ENCODE data around the gene STK40. TPM values are rescaled to one million over a fixed set of nuclear protein-coding genes. Genes with fewer than 3 reads are reported as not detected.

Gene STK40
- total RNA-seq, 1 experiment from 2014 or later = 14.4 TPM

DNA sequence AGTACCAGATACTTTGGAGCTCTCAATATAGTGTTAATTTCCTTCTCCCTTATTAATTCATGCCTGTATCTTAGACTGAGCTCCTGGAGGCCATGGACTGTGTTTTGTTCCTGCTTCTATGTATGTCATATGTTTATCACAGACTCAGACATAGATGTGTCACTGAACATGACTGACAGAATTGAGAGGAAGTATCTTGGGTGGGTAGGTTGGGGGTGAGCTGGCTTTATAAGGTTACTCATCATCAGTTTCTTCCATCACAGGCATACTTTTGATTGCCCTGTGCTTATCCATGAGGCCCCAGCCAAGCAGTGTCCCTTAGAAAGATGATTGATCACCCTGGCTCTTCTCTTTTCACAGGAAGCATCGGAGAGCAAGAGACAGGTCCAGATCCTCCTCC, 85.2 kb downstream of the STK40 start:
- Histone ChIP-seq H3K27me3 (ENCODE audit: low read length) (no peaks in the 10 kb centered on the region), H3K9ac (ENCODE audit: low read length) (peak overlapping the region; percentile 47), H2AFZ (ENCODE audit: low read length) (no peak overlapping the region), H4K20me1 (ENCODE audit: low read length) (0 out of 2 replicates have a peak, but pooled peaks cover 4% of the 10 kb centered on the region), H3K9me2 (replicated peaks; ENCODE audit: low read length) (no peaks in the 10 kb centered on the region), H3K4me1 (ENCODE audit: insufficient read depth, low read length) (peaks cover 33% of the 10 kb centered on the region), H3K9me3 (ENCODE audit: low read length) (no peaks in the 10 kb centered on the region), H3F3A (ENCODE audit: low read length, unreplicated experiment) (peaks cover 11% of the 10 kb centered on the region), H3K27ac (ENCODE audit: low read length) (peak overlapping the region; percentile 86), H3K79me2 (ENCODE audit: low read length) (peaks cover 15% of the 10 kb centered on the region), H3K4me2 (ENCODE audit: low read length) (peak overlapping the region; percentile 68), H3K36me3 (ENCODE audit: low read depth, low read length) (peaks cover 51% of the 10 kb centered on the region), H3K4me3 (ENCODE audit: low read length) (peak overlapping the region; percentile 19; the same call in 1 of the 2 replicates)
- no peak for TF ChIP-seq EZH2 (IDR thresholded peaks at IDR 0.05; ENCODE audit: low read length, unreplicated experiment)
- no peak for TF ChIP-seq CTCF (conservative IDR thresholded peaks at IDR 0.05; ENCODE audit: low read depth, low read length)
- no peak for TF ChIP-seq EZH2phosphoT487 (IDR thresholded peaks at IDR 0.05; ENCODE audit: borderline replicate concordance, low read length)
- no TSS peak for BruUV-seq (replicated peaks)
- DNase-seq (peak; percentile 76), ATAC-seq (peak; percentile 29)
- ChIA-PET POLR2A (ENCODE audit: unreplicated experiment) (interaction anchor here (0.6 kb wide), 2 partner anchors 8 to 76 kb away, joined by 4 to 6 read pairs; partner anchors contain the start of gene THRAP3), CTCF (interaction anchor here (0.5 to 1.1 kb wide), 16 partner anchors 11 to 763 kb away, joined by 3 to 11 read pairs (median 3); partner anchors contain the start of genes THRAP3 and TRAPPC3)
- intact Hi-C loops (cut with micrococcal nuclease) = loop anchor here (1.0 to 2.0 kb wide), 2 partner anchors 76 to 86 kb away; partner anchors contain the start of gene THRAP3

GRCh38 chr1:36298640-36299039, 87.1 kb downstream of the STK40 start:
- Histone ChIP-seq H3K36me3 (ENCODE audit: low read depth, low read length) (peaks cover 56% of the 10 kb centered on the region), H3K4me2 (ENCODE audit: low read length) (no peak overlapping the region), H3K27me3 (ENCODE audit: low read length) (no peaks in the 10 kb centered on the region), H3K4me3 (ENCODE audit: low read length) (no peak overlapping the region), H3K9me3 (ENCODE audit: low read length) (no peaks in the 10 kb centered on the region), H3K4me1 (ENCODE audit: insufficient read depth, low read length) (peaks cover 27% of the 10 kb centered on the region), H4K20me1 (ENCODE audit: low read length) (0 out of 2 replicates have a peak, but pooled peaks cover 4% of the 10 kb centered on the region), H3K79me2 (ENCODE audit: low read length) (peaks cover 15% of the 10 kb centered on the region), H3K9ac (ENCODE audit: low read length) (no peak overlapping the region), H3K27ac (ENCODE audit: low read length) (no peak overlapping the region), H3K9me2 (replicated peaks; ENCODE audit: low read length) (no peaks in the 10 kb centered on the region), H2AFZ (ENCODE audit: low read length) (no peak overlapping the region), H3F3A (ENCODE audit: low read length, unreplicated experiment) (peaks cover 11% of the 10 kb centered on the region)
- DNase-seq (no peak), ATAC-seq (no peak)
- BruUV-seq (replicated peaks) = no TSS peak
- intact Hi-C loops (cut with micrococcal nuclease) = no loop called here
- ChIA-PET POLR2A (ENCODE audit: unreplicated experiment) (no interaction called here), CTCF (no interaction called here)
- TF ChIP-seq CTCF (conservative IDR thresholded peaks at IDR 0.05; ENCODE audit: low read depth, low read length) (no peak), EZH2 (IDR thresholded peaks at IDR 0.05; ENCODE audit: low read length, unreplicated experiment) (no peak), EZH2phosphoT487 (IDR thresholded peaks at IDR 0.05; ENCODE audit: borderline replicate concordance, low read length) (no peak)

DNA sequence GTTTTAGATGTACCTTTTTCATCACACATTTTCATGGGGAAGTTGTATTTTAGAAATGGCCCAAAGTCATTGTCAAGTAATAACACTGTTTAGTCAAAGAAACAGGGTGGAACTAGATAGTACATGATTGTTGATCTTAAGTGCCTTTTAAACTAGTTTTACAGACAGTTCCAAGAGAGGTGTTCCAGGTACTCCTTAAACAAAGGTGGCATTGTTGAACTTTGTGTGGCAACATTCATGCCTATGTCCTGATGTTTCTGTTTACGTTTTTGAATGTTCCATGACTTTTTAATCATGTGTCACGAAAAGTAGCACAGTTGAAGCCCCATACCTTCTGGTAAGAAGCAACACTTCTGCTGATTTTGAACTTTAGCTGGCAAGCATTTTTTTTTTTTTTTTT, 88.7 kb downstream of the STK40 start:
- peaks cover 11% of the 10 kb centered on the region for H3K79me2 ChIP-seq (ENCODE audit: low read length)
- H3F3A ChIP-seq (ENCODE audit: low read length, unreplicated experiment) = peaks cover 11% of the 10 kb centered on the region
- peaks cover 51% of the 10 kb centered on the region for H3K36me3 ChIP-seq (ENCODE audit: low read depth, low read length)
- ChIA-PET POLR2A (ENCODE audit: unreplicated experiment) (interaction anchor here (0.5 kb wide), 1 partner anchor 1085 kb away, joined by 3 read pairs; no protein-coding TSS in a partner anchor), CTCF (no interaction called here)
- 0 out of 2 replicates have a peak, but pooled peaks cover 4% of the 10 kb centered on the region for H4K20me1 ChIP-seq (ENCODE audit: low read length)
- no peak overlapping the region for H3K4me2 ChIP-seq (ENCODE audit: low read length)
- ATAC-seq = peak; percentile 29; the same call in 1 of the 2 replicates
- TF ChIP-seq EZH2 (IDR thresholded peaks at IDR 0.05; ENCODE audit: low read length, unreplicated experiment) = no peak
- no peak for TF ChIP-seq EZH2phosphoT487 (IDR thresholded peaks at IDR 0.05; ENCODE audit: borderline replicate concordance, low read length)
- TF ChIP-seq CTCF (conservative IDR thresholded peaks at IDR 0.05; ENCODE audit: low read depth, low read length) = no peak
- no peak overlapping the region for H3K4me3 ChIP-seq (ENCODE audit: low read length)
- H3K9me2 ChIP-seq (replicated peaks; ENCODE audit: low read length) = no peaks in the 10 kb centered on the region
- H3K27ac ChIP-seq (ENCODE audit: low read length) = peak overlapping the region; percentile 69
- BruUV-seq (replicated peaks) = no TSS peak
- intact Hi-C loops (cut with micrococcal nuclease) = loop anchor here (2.0 kb wide), 1 partner anchor 124 kb away; no protein-coding TSS in a partner anchor
- DNase-seq = peak; percentile 63
- no peak overlapping the region for H3K9ac ChIP-seq (ENCODE audit: low read length)
- no peaks in the 10 kb centered on the region for H3K9me3 ChIP-seq (ENCODE audit: low read length)
- H2AFZ ChIP-seq (ENCODE audit: low read length) = no peak overlapping the region
- peaks cover 27% of the 10 kb centered on the region for H3K4me1 ChIP-seq (ENCODE audit: insufficient read depth, low read length)
- no peaks in the 10 kb centered on the region for H3K27me3 ChIP-seq (ENCODE audit: low read length)

Measured in PC-3 (cell line).